OCI-LY7 (cell line): ENCODE measurements around the gene PIK3R3. TPM values are rescaled to one million over a fixed set of nuclear protein-coding genes. Genes with fewer than 3 reads are reported as not detected.
A peak's percentile ranks its signal among the peaks of the same experiment; 100 is the strongest.

Source experiments
- BruUV-seq: library from RNA; stranded (reverse); fragments of 400-500 nt; replicated peaks from 2 replicates; lab custom pipeline; 2021; lab: Mats Ljungman, UMichigan
- CTCF ChIA-PET: fragments of 300-600 bp; sonication (Branson Sonifier 250); formaldehyde crosslinking; loops from one replicate; lab custom pipeline; 2022; ENCODE audit warnings: antibody characterized with exemption; ENCODE audit not compliant: unreplicated experiment; lab: Charles Lee
- POLR2A ChIA-PET: fragments of 300-600 bp; sonication (Branson Sonifier 250); formaldehyde crosslinking; loops from one replicate; lab custom pipeline; 2022; ENCODE audit warnings: antibody characterized with exemption; lab: Charles Lee
- DNase-seq: peaks from one replicate; pipeline ENCODE4 v3.0.0-alpha.2; 2015; ENCODE audit warnings: low spot score
- H2AFZ ChIP-seq: fragments of 200-600 bp; sonication (generic), shearing (Covaris generic); 2 replicates; pipeline ENCODE4 v1.6.1; 2014; ENCODE audit warnings: mild to moderate bottlenecking, antibody characterized with exemption, low read length, moderate library complexity
- H3K27ac ChIP-seq: fragments of 200-600 bp; sonication (generic); 2 replicates; pipeline ENCODE4 v1.5.1; 2014; ENCODE audit warnings: mixed run types, low read depth, mild to moderate bottlenecking, moderate library complexity, low read length, inconsistent platforms; ENCODE audit not compliant: poor library complexity, severe bottlenecking
- H3K36me3 ChIP-seq: fragments of 200-600 bp; sonication (generic); 2 replicates; pipeline ENCODE4 v1.6.1; 2014; ENCODE audit warnings: mild to moderate bottlenecking, antibody characterized with exemption, low read length, moderate library complexity, mixed read lengths; ENCODE audit not compliant: insufficient read depth
- H3K4me1 ChIP-seq: fragments of 200-600 bp; sonication (generic); 2 replicates; pipeline ENCODE4 v1.5.1; 2014; ENCODE audit warnings: mild to moderate bottlenecking, low read length; ENCODE audit not compliant: insufficient read depth, poor library complexity, severe bottlenecking
- H3K4me2 ChIP-seq: fragments of 200-600 bp; sonication (generic); 2 replicates; pipeline ENCODE4 v1.6.1; 2014; ENCODE audit warnings: mild to moderate bottlenecking, low read length
- H3K4me3 ChIP-seq: fragments of 200-600 bp; sonication (generic); 2 replicates; pipeline ENCODE4 v1.5.1; 2014; ENCODE audit warnings: mild to moderate bottlenecking, low read depth, low read length; ENCODE audit not compliant: poor library complexity, severe bottlenecking
- H3K79me2 ChIP-seq: fragments of 200-600 bp; sonication (generic); 2 replicates; pipeline ENCODE4 v1.6.1; 2016; ENCODE audit warnings: low read depth, mild to moderate bottlenecking, low read length, moderate library complexity, mixed read lengths; ENCODE audit not compliant: insufficient read depth
- H3K9me2 ChIP-seq: fragments of 200-600 bp; sonication (generic); 2 replicates; pipeline ENCODE4 v1.6.1; 2016; ENCODE audit warnings: mild to moderate bottlenecking, low read length, mixed read lengths; ENCODE audit not compliant: insufficient read depth
- H3K9me3 ChIP-seq: fragments of 200-600 bp; sonication (generic); 2 replicates; pipeline ENCODE4 v1.6.1; 2014; ENCODE audit warnings: mild to moderate bottlenecking, mixed run types, low read length, mixed read lengths
- H4K20me1 ChIP-seq: fragments of 200-600 bp; sonication (generic); 2 replicates; pipeline ENCODE4 v1.6.1; 2014; ENCODE audit warnings: mild to moderate bottlenecking, antibody characterized with exemption, low read length, moderate library complexity, mixed read lengths; ENCODE audit not compliant: insufficient read depth
- EZH2phosphoT487 ChIP-seq: fragments of 200-600 bp; sonication (generic); IDR thresholded peaks from 2 replicates; pipeline ENCODE4 v1.6.1; 2018; ENCODE audit warnings: low read depth, borderline replicate concordance, mild to moderate bottlenecking, mixed run types, antibody characterized with exemption, low read length, moderate library complexity, mixed read lengths
- intact Hi-C: fragments of 100-400 bp; cut with micrococcal nuclease; formaldehyde crosslinking; loops from one replicate; pipeline ENCODE4 v1.10.0; 2022; ENCODE audit not compliant: unreplicated experiment
- total RNA-seq, 2 experiments: library from RNA; depleted of rRNA in 1 of 2; stranded (reverse); fragments of >200 nt in 1 of 2; shearing (Covaris generic) in 1 of 2; gene quantifications; 2 replicates each; pipeline ENCODE4 v1.2.3, GENCODE V29; 2014 to 2022
- TF ChIP-seq, protein P1 (sequence below): fragments of 200-600 bp; sonication (generic); conservative IDR thresholded peaks from 2 replicates; pipeline ENCODE4 v1.5.1; 2014; ENCODE audit warnings: mild to moderate bottlenecking, antibody characterized with exemption, low read length, moderate library complexity, mixed read lengths

The PIK3R3 gene
- total RNA-seq, 2 experiments from 2014 or later, result 12.7 to 27.0 TPM

DNA sequence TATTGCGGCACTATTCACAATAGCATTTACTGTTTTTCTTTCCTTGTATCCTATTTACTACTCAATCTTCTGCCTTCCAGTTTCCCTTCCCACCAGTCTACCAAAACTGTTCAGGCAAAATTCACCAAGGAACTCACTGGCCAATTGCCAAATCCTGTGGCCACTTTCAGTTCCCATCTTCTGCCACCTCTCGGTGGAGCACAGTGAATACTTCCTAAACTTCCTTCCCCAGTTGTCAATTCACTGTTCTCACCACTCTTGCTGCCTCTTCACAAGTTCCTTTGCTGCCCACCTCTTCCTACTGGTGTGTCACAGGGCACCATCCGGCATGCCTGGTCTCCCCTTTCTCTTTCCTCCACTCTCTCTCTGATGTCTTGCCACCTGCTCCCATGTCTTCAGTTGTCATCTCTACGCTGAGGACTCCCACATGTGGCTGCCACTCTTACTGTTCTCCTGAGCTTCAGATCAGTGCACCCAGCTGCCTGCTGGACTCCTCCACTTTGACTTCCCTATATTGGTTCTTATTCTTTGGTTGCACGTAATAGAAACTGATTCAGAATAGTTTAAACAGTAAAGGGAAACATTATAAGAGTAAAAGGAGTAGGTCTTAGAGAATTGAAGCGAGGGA lies 114.4 kb downstream of the PIK3R3 start:
- Histone ChIP-seq H2AFZ (no peak overlapping the region), H3K36me3 (peaks cover 45% of the 10 kb centered on the region), H3K9me2 (no peaks in the 10 kb centered on the region), H3K9me3 (no peaks in the 10 kb centered on the region), H4K20me1 (no peaks in the 10 kb centered on the region), H3K4me1 (peaks cover 4% of the 10 kb centered on the region), H3K4me3 (no peak overlapping the region), H3K27ac (no peak overlapping the region), H3K79me2 (no peaks in the 10 kb centered on the region), H3K4me2 (no peak overlapping the region)
- no peak for TF ChIP-seq EZH2phosphoT487
- TF ChIP-seq, protein P1, sequence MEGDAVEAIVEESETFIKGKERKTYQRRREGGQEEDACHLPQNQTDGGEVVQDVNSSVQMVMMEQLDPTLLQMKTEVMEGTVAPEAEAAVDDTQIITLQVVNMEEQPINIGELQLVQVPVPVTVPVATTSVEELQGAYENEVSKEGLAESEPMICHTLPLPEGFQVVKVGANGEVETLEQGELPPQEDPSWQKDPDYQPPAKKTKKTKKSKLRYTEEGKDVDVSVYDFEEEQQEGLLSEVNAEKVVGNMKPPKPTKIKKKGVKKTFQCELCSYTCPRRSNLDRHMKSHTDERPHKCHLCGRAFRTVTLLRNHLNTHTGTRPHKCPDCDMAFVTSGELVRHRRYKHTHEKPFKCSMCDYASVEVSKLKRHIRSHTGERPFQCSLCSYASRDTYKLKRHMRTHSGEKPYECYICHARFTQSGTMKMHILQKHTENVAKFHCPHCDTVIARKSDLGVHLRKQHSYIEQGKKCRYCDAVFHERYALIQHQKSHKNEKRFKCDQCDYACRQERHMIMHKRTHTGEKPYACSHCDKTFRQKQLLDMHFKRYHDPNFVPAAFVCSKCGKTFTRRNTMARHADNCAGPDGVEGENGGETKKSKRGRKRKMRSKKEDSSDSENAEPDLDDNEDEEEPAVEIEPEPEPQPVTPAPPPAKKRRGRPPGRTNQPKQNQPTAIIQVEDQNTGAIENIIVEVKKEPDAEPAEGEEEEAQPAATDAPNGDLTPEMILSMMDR, result peak; percentile 15; the same call in 1 of the 2 replicates
- ChIA-PET POLR2A (interaction anchor here (0.6 kb wide), 1 partner anchor 75 kb away, joined by 3 read pairs; no protein-coding TSS in a partner anchor), CTCF (no interaction called here)
- no peak for DNase-seq
- no TSS peak for BruUV-seq
- intact Hi-C loops, result no loop called here

DNA sequence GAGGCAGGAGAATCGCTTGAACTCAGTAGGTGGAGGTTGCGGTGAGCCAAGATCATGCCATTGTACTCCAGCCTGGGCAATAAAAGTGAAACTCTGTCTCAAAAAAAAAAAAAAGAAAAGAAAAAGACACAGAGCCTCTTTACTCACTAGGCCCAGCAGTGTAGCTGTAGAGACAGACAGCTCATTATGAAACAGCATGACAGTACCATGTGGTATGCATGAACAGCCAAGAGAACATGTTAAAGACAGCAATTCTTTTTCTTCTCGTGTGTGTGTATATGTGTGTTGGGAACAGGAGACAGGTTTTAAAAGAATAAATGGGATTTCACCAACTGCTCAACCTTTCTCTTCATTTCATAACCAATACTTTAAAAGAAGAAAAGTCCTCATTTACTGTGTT lies 118.8 kb downstream of the PIK3R3 start:
- Histone ChIP-seq H3K4me2 (no peak overlapping the region), H3K36me3 (peaks cover 57% of the 10 kb centered on the region), H3K4me3 (no peak overlapping the region), H3K79me2 (no peaks in the 10 kb centered on the region), H3K9me2 (no peaks in the 10 kb centered on the region), H4K20me1 (no peaks in the 10 kb centered on the region), H2AFZ (no peak overlapping the region), H3K4me1 (peaks cover 4% of the 10 kb centered on the region), H3K9me3 (no peaks in the 10 kb centered on the region), H3K27ac (no peak overlapping the region)
- POLR2A ChIA-PET, result no interaction called here
- DNase-seq, result no peak
- no TSS peak for BruUV-seq
- TF ChIP-seq EZH2phosphoT487, result no peak
- TF ChIP-seq, protein P1, result no peak
- CTCF ChIA-PET, result no interaction called here
- intact Hi-C loops, result no loop called here

- DNase-seq, result no peak
- Histone ChIP-seq H3K4me1 (no peaks in the 10 kb centered on the region), H3K79me2 (no peaks in the 10 kb centered on the region), H2AFZ (no peak overlapping the region), H4K20me1 (no peaks in the 10 kb centered on the region), H3K36me3 (peaks cover 66% of the 10 kb centered on the region), H3K9me2 (no peaks in the 10 kb centered on the region), H3K27ac (no peak overlapping the region), H3K9me3 (no peaks in the 10 kb centered on the region), H3K4me2 (no peak overlapping the region), H3K4me3 (no peak overlapping the region)
- TF ChIP-seq, protein P1, result no peak
- TF ChIP-seq EZH2phosphoT487, result no peak
- ChIA-PET POLR2A (interaction anchor here (0.6 to 0.8 kb wide), 2 partner anchors 45 to 208 kb away, joined by 3 read pairs; no protein-coding TSS in a partner anchor), CTCF (interaction anchor here (0.5 kb wide), 1 partner anchor 211 kb away, joined by 15 read pairs; no protein-coding TSS in a partner anchor)
- BruUV-seq, result no TSS peak
- intact Hi-C loops, result no loop called here
Measured at GRCh38 chr1:46012236-46012635, 120.2 kb downstream of the PIK3R3 start.
